Sigmoid colon (tissue), 4 donors: ENCODE measurements around the gene CAMTA1.

Source experiments
- CTCF ChIP-seq, 4 experiments: fragments of 450-650 bp in 3 of 4; fragments of 200-600 bp in 1 of 4; IDR thresholded peaks; one replicate each; pipeline ENCODE4 v1.5.1; 2016 to 2019; ENCODE audit warnings: antibody characterized with exemption in 4 of 4, mild to moderate bottlenecking in 3 of 4, moderate library complexity in 2 of 4
- EP300 ChIP-seq, 4 donors: sonication (generic); formaldehyde crosslinking; IDR thresholded peaks; one replicate each; pipeline ENCODE4 v1.6.1; 2017; ENCODE audit warnings: antibody characterized with exemption in 4 of 4
- POLR2A ChIP-seq, 2 donors: fragments of 450-650 bp; IDR thresholded peaks; one replicate each; pipeline ENCODE4 v1.6.1; 2016; ENCODE audit warnings: antibody characterized with exemption in 2 of 2, mild to moderate bottlenecking in 2 of 2, moderate library complexity in 2 of 2
- POLR2AphosphoS5 ChIP-seq, 4 donors: sonication (generic); formaldehyde crosslinking; IDR thresholded peaks; one replicate each; pipeline ENCODE4 v1.6.1; 2017; ENCODE audit warnings: antibody characterized with exemption in 4 of 4

GRCh38 chr1:7710859-7711258 is 925.6 kb downstream of the CAMTA1 start:
- TF ChIP-seq CTCF (IDR thresholded peaks at IDR 0.05) (no peak), EP300 (IDR thresholded peaks at IDR 0.05) (no peak), POLR2A (IDR thresholded peaks at IDR 0.05) (no peak), POLR2AphosphoS5 (IDR thresholded peaks at IDR 0.05) (no peak)
